Renal cortical epithelial cell (primary cell): ENCODE measurements around the gene TEX29. TPM values are rescaled to one million over a fixed set of nuclear protein-coding genes. Genes with fewer than 3 reads are reported as not detected.
A peak's percentile ranks its signal among the peaks of the same experiment; 100 is the strongest.

Source experiments
- DNase-seq: peaks from one replicate; pipeline ENCODE4 v3.0.0-alpha.2; 2011; ENCODE audit warnings: low read depth
- total RNA-seq: library from RNA; depleted of rRNA; stranded (reverse); fragments of >200 nt; gene quantifications from 2 replicates; pipeline ENCODE4 v1.2.3, GENCODE V29; 2014

TEX29 gene
- total RNA-seq, 1 donor from 2014 or later, result not detected

DNA sequence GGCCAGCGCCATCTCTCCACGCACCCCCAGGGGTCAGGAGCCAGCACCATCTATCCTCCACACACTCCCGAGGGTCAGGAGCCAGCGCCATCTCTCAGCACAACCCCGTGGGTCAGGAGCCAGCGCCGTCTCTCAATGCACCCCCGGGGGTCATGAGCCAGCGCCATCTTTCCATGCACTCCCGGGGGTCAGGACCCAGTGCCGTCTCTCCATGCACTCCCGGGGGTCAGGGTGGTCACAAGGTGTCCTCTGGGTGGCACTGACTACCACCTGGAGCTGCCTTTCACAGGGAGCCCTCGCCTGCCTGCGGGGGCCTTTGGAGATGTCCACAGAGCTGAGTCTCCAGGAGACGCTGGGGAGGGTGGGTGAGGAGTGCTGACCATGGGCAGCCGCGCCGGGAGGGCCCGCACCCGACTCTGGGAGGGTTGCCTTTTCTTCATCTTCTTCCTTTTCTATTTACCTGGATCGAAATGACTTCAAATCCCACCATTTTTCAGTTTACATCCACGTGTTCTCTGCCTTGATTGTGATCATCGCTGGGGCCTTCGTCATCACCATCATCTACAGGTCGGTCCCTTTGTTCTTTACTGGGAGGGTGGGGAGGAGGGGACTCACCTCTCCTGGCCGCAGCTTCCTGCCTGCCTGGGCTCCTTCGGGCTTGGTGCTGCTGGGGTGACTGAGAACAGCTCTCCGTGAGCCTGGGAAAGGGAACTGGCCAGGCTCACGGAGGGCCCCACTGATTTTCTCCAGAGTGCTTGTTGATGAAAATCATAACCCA, 19.1 kb downstream of the TEX29 start:
- no peak for DNase-seq

DNA sequence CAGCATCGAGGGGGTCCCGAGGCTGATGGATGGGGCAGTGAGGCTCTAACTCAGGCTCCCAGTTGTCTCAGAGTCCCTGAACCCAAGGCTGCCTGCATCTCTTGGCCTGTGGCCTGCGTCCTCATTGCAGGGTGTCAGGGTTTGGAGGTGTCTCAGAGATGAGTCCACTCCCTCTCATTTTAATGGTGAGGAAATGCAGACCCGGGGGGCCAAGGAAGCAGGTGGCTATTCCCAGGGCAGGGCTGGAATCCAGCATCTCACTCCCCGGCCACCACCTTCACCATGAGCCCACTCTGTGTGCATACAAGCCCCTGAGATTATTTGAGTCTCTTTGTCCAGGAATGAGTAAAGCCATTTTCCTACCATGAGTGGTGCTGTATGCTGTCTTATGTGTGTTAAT, 21.4 kb downstream of the TEX29 start:
- no peak for DNase-seq

DNA sequence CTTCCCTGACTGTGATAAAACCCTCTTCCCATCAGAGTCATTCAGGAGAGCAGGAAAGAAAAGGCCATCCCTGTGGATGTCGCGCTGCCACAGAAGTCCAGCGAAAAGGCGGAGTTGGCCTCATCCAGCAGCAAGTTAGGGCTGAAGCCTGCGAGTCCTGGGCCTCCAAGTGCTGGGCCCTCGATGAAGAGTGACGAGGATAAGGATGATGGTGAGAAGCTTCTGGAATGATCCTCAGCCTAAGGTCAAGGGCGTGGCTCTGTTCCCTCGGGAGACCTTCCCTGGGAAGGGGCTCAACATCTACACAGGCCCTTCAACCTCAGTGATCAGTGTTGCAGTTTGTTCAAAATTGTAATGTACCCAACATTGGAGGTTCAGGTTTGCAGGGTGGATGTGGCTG, 22.3 kb downstream of the TEX29 start:
- no peak for DNase-seq

DNA sequence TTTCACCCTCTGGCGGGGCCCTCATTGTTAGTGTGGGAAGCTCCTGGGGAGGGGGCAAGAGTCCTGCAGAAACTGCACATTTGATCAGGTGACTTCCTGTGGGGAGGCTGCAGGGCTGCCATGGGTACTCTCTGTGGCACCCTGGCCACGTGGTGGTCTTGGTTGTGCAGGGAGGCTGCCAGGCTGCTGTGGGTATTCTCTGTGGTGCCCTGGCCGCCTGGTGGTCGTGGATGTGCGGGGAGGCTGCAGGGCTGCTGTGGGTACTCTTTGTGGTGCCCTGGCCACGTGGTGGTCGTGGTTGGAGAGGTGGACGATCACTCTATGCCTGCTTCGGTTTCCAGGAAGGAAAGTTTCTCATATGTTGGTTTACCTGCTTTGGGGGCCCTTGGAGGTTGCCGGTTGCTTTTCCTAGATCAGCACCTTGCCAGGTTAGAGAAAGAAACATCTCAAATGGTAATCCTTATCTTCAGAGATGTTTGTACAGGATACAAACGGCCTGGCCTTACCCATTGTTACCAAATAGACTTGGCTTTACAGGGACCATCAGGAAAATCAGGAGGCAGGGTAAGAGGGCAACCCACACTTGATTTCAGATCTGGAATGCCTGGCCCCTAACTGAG, 22.9 kb downstream of the TEX29 start:
- DNase-seq, result no peak

DNA sequence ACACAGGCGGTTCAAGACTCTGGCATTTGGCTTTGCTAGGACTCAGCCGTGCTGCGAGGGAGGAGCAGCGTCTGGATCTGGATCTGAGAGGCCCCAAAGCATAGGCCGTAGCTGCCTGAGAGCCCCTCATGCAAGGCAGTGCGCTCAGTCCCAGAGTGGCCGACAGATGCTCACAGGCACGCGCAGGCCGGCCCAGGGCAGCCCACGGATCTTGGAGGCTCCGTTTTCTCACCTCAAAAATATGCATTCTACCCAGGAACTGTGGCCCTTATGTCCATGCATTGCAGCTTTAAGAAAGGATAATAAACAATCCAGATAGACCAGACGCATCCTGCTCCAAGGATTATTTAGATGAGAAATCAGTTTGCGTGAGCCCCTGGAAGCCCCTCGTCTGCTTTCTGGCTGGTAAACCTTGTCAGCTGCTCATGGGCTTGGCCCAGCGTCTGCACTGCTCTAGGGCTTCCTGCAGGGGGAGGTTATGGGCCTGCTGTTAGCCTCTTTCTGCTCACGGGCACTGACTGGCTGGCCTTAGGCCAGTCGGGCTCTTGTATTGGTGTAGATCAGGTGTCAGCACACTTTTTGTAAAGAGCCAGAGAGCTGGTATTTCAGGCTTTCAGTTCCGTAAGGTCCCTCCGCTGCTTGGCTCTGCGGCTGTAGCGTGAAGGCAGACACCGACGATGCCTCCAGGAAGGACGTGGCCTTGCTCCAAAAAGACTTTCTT, 24.2 kb downstream of the TEX29 start:
- peak; percentile 3 for DNase-seq

DNA sequence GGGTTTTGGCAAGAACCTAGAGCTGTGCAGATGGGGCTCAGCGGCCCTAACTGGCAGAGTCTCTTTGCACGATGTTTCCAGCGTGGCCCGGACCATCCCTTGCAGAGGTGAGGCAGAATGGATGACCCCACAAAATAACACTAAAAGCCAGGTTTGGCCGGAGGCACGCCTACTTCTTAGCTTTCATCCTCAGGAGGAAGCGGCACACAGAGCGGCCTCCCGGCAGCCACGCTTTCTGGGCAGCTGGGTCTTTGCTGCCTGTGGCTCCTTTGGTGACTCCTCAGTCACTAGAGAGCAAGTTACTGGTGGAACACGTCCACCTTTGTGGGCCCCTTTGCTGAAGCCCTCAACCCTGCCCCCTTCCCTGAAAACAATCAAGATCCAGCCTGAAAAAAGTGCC, 25.2 kb downstream of the TEX29 start:
- no peak for DNase-seq

DNA sequence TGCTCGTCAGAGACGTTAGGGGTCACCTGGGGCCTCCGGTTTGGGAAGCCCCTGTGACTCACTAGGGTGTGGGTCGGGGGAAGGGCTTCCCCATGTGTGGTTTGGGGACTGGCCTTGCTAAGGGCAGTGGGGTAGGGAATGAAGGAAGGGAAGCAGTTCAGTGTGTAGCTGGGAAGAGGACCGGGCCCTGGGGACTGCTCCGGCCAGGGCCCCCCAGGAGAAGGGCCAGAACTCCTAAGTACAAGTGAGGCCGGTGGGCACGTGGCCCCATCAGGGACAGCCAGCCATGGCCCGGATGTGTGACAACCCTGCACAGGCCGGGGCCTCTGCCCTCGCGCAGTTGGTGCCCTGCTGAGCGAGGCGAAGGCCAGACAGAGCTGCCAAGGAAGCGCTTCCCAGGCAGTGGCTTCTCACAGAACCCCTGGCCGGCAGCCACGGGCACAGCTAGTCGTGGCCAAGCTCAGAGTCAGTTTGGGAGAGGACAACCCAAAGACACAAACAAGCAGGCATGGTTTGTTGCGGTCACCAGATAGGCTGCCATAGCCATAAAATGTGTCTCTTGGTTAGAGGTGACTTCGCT, 25.7 kb downstream of the TEX29 start:
- DNase-seq, result no peak

DNA sequence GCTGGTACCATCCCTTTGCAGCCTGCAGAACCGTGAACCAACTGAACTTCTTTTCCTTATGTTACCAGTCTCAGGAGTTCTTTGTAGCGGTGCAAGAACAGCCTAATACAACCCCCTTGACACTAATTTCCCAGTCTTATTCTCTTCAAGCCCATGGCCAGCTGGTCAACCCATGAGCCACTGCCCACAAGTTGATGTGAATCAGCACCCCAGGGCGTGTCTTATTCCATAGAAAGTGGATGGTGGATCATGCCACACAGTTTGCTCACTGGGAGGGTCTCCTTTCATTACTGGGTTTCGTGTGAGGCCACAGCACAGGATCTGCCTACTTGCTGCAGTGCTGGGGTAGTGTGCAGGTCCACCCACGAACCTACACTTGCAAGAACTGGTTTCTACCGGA, 27.0 kb downstream of the TEX29 start:
- no peak for DNase-seq

DNA sequence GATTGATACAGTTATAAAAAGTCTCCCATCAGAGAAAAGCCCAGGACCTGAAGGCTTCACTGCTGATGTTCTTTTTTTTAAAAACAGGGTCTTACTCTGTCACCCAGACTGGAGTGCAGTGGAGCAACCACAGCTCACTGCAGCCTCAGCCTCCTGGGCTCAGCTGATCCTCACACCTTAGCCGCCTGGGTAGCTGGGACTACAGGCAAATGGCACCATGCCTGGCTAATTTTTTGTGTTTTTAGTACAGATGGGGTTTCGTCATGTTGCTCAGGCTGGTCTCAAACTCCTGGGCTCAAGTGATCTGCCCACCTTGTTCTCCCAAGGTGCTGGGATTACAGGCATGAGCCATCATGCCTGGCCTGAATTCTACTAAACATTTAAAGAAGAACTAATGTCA, 33.1 kb downstream of the TEX29 start:
- DNase-seq, result no peak

DNA sequence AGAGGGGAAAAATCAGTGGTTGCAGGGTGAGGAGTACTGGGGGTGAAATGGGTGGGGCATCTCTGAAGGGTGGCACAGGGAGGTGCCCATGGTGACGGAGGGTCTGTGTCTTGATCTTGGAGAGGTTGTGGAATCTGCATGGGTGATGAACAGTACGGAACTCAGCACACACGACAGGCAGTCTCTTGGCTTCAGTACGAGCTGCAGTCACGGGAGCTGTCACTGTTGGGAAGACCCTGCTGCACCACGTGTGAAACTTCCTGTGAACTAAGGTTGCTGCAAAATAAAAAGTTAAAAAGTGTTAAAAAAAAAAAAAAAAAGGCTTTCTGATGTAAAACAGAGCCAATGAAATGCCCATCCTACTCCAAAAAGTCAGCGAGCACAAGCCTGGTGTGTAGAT, 34.3 kb downstream of the TEX29 start:
- no peak for DNase-seq

DNA sequence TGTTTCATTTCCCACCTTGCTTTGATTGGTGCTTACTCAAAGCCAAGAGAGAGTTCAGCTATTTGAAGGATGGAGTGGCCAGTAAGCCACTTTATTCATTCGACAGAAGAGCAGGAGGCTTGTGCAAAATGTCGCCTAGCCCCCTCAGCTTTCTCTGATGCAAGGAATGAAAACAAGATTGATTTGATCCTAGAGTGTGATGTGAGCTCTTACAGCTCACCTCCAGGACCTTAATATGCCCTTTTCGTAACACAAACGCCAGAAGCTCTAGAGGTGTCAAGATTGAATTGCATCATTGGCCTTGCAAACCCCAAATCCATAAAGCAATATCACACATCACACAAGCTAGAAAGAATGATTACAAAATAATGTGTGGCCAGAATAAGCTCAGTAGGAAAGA, 36.4 kb downstream of the TEX29 start:
- no peak for DNase-seq

DNA sequence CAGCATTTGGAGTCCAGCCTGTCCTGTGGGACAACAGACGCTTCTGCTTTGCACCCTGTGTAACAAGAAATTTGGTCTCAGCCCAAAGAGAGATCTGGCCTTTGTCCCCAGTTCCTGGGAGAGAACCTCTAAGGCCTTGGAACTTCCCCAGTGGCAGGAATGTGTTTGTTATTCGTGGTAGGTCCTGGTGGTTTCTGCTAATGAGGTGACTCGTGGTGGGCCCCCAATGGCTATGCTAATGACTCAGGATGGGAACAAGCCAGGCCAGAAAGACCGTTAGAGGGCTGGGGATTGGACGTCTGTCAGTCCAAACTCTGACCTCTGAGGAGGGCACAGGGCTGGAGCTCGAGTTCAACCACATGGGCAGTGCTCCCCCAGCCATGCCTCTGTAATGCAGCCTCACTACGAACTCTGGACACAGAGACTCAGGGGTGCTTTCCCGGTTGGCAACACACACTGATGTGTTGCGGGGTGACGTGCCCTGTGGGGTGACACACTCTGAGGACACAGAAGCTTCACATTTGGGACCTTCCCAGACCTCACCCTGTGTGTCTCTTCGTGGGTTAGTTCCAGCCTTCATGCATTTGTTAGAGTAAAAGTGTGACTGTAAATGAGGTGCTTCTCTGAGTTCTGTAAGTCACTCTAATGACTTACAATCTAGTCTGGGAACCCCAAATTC, 38.9 kb downstream of the TEX29 start:
- peak; percentile 11 for DNase-seq

DNA sequence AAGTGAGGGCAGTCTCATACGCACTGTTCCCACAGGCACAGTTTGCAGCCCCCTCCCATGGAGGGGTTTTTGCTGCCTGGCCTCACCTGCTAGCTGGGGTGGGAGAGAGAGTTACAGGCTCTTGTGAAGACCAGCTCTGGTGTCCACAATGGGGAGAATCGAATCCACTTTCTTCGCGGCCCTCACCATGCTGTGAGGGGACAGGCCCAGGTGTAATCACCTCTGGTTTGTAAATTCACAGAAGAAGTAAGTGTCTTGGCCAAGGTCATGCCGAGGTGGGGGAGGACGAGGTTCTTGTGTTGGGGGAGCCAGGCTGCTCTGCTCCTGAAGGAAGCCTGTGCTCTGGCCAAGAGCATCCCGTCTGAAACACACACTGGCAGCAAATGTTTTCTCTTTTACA, 39.5 kb downstream of the TEX29 start:
- DNase-seq, result no peak

DNA sequence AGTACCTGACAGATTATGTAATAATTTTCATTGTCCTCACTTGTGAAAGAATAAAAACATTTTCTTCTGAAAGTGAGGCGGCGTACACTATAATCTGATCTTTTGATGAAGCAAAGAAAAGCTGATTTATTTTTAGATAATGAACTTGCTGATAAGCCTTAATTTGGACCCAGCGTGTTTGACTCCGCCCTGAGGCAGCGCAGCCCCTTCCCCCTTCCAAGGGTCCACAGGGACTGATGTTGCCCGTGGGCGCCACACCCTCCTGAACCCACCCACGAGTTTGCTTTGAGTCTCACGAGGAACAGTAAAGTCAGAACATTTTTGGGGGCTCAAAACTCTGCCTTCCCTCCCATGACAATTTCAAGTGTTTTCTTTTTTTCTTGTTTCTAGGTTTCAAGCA, 40.0 kb downstream of the TEX29 start:
- DNase-seq, result no peak

DNA sequence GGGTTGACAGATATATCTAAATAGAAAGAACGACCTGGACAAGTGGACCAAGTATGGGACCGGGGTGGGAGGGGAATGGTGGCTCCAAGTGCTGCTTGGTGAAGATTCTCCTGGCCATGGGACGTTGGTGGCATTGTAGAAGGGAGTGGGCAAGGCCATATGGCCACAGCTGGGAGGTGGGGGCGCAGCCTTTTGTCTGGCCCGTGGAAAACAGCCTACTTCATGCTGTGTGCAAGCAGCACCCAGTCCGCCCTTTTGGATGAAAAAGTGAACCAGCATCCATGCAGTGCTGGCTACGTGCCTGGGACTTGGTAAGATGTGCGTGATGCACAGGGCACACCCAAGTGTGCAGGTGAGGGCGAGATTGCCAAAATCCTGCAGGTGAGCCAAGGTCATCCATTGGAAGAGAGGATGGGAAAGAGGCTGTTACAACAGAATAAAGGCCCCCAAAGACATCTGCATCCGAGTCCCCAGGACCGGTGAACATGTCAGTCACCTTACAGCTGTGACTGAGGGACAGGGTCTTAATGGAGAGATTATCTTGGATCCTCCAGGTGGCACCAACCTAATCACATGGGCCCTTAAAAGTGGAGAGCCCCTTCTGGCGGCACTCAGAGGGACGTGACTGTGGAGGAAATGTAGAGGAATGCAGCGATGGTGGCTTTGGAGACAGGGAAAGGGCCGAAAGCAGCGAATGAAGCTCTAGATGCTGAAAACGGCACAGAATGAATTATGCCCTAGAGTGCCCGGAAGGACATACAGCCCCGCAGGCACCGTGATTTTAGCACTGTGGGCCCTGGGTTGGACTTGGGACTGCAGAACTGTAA, 40.8 kb downstream of the TEX29 start:
- no peak for DNase-seq

DNA sequence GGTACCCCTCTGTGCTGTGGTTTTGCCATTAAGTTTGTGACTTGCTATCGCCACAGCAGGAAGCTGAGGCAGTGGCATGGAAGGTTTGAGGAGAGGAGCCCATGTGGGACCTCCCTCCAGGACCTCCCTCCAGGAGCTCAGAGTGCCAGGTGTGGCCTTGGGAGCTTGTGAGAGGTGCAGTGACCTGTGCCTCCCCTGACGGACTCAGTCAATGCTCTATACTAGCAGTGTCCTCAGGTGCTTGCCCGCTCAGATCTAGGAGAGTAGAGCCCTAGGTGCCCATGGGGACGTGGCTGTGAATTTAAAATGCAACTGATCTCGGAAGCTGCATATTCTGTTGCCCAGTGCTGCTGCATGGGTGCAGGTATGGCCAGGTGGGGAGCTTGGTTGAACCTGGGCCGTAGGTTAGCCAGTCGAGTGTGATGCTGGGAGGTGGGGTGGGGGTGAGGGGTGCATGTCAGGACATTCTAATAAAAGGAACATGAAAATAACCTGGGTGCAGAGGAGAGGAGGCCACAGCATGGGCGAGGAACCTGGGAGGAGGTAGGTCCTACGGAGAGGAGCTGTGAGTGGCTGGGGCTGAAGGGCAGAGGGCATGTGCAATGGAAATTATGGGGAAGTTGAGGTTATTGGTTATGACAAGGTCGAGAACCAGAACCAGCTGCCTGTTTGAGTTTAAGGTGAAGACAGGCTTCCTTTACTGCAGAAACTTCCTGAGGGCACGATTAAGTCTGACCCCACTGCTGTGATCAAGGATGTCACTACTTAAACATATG, 41.6 kb downstream of the TEX29 start:
- DNase-seq, result no peak

DNA sequence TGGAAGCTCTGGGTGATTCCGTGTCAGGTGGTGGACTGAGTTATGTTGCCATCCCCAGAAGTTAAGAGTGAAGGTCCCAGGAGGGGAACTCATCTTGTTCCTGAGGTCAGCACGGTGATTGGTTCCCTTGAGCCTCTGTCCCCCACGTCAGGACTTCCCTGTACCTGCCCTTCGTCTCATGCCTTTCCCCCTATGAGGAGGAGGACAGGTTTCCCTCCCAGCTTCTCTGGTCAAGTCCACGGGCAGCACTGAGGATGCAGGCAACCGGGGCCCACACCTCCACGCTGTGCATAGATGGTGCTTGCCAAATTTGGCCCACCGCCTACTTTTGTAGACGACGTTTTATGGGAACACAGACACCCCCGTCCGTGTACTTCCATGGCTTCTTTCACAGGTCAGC, 42.7 kb downstream of the TEX29 start:
- no peak for DNase-seq

DNA sequence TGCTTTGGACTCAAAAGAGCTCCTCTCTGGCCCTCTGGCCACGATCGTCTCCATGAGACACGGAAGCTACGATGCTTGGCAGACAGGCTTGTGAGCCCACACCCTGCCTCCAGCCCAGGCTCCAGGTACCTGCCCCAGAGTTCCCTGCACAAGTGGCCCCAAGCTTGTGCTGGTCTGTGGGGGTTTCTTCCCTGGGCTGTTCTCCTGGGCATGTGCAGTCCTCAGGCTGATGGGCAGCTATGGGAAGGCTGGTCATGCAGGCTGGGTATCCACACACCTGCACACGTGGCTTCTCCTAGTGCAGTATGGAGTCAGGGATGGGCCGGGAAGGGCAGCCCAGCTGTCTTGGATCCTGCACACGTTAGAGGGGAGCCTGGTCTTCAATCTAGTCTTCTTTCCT, 43.1 kb downstream of the TEX29 start:
- no peak for DNase-seq

DNA sequence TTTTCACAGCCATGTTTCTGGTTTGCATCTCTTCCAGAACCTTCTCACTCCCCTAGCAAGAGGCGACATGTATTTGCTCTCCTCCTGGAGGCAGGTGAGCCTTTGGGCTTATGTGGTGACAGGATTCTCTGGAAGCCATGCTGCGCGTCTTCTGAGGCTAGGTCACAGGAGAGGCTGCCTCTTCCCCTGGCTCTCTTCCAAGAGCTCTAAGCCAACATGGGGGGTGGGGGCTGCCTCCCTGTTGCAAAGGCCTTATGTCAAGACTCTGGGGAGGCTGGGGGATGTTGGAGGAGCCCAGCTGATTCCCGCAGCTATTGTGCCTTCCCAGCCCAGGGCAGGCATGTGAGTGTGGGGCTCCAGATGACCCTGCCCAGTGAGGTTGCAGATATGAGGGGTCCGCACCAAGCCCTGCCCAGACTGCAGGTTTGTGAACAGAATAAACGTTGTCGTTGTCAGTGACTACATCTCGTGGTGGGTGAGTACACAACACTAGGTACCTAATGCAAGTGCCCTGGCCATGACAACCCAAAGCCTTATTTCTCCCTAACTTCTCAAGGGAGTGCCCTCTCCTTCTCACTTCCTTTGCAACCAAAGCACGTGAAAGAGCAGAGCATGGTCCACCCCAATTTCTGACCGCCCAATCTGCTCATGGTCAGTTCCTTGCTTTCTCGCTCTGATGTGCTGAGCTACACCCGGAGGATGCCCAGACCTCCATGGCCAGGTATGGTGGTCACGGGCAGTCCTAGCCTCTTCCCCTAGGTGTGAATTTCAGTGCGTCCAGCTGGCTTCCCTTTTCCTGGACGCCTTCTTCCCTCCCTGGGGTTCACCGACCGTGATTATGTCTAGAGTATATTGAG, 44.9 kb downstream of the TEX29 start:
- no peak for DNase-seq

DNA sequence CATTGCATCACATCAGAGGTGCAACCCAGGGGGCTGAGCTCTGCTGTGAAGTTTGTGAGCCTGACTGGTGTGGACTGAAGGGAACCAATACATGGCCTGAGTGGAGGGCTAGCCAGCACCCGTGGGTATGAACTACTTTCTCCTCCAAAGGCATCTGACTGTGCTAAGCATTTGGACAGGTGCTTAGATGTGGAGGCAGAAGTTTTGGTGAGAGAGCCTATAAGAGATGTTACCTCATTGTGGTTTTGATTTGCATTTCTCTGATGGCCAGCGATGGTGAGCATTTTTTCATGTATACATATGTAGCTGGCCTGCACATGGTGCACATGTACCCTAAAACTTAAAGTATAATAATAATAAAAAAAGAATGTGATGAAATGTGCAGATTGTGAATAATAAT, 46.9 kb downstream of the TEX29 start:
- DNase-seq, result no peak
